Psoas muscle (tissue), 8 donors: ENCODE results near the gene CLASP1. TPM values are rescaled to one million over a fixed set of nuclear protein-coding genes. Genes with fewer than 3 reads are reported as not detected.

Source experiments
- ATAC-seq, 4 donors: fragments of 200-7000 bp; cut with Tn5 transposase; one replicate each; pipeline ENCODE4 v1.9.1; 2020; ENCODE audit warnings: moderate library complexity in 3 of 4, mild to moderate bottlenecking in 2 of 4
- DNase-seq, 2 donors: peaks; one replicate each; pipeline ENCODE4 v3.0.0-alpha.2; 2020
- H3K27ac ChIP-seq: fragments of 200-600 bp; one replicate; pipeline ENCODE4 v1.8.0; 2022
- H3K27me3 ChIP-seq, 3 donors: fragments of 200-600 bp in 1 of 3; one replicate each; pipeline versions ENCODE4 v1.6.1 to v1.8.0; 2013 to 2022; ENCODE audit warnings: low read length in 2 of 3, mild to moderate bottlenecking in 2 of 3, moderate library complexity in 1 of 3; ENCODE audit not compliant: insufficient read depth in 3 of 3
- H3K36me3 ChIP-seq, 2 donors: fragments of 200-600 bp in 1 of 2; one replicate each; pipeline versions ENCODE4 v1.6.1 to v1.8.0; 2013 to 2022; ENCODE audit warnings: low read depth in 1 of 2, mild to moderate bottlenecking in 1 of 2, moderate library complexity in 1 of 2; ENCODE audit not compliant: insufficient read depth in 1 of 2
- H3K4me1 ChIP-seq: fragments of 200-600 bp; one replicate; pipeline ENCODE4 v1.8.0; 2022
- H3K4me3 ChIP-seq: fragments of 200-600 bp; one replicate; pipeline ENCODE4 v1.8.0; 2022; ENCODE audit warnings: mild to moderate bottlenecking
- H3K9me3 ChIP-seq: fragments of 200-600 bp; one replicate; pipeline ENCODE4 v1.8.0; 2022
- WGBS, 3 donors: extraction: QIAGEN DNeasy Blood & Tissue Kit; methylation state at CpG; one replicate each; pipeline versions ENCODE4 v1.1.6 to v1.1.7; 2013; 5-methylcytosine and 5-hydroxymethylcytosine counted together
- intact Hi-C, 2 donors: fragments of 100-400 bp; cut with DNase I; formaldehyde crosslinking; loops; one replicate each; pipeline versions ENCODE4 v1.11.0 to v1.14.2; 2022
- polyA plus RNA-seq, 3 donors: library from polyadenylated mRNA; stranded (reverse); fragments of 200-250 nt; gene quantifications; one replicate each; pipeline ENCODE4 v1.2.3, GENCODE V29; 2013
- total RNA-seq, 4 donors: library from RNA; stranded (reverse); fragmentation: NEBNext Ultra II Directional in 2 of 4; extraction: Animal tissue kit (Norgen Biotek cat#: 25700) in 2 of 4; gene quantifications; one replicate each; pipeline versions ENCODE4 v1.2.1 to v1.2.4, GENCODE V29; 2021 to 2023
- TF ChIP-seq, protein P1 (sequence below): fragments of 200-600 bp; IDR thresholded peaks from one replicate; pipeline ENCODE4 v1.8.0; 2022; ENCODE audit warnings: antibody characterized with exemption
- donor health status: healthy with polysubstance abuse.
- donor health status: DM: no; HTN: no; CAD: no; lungs with moderate emphysema.
- donor health status: Bipolar disorder and iron deficiency.
- donor health status: healthy.
- donor health status: DM: yes; HTN: yes; CAD: no.
- donor health status: DM: no; HTN: no; CAD: no.
- donor health status: DM: no; HTN: no; CAD: no.
- donor health status: DM: yes; HTN: yes; CAD: no.

CLASP1 gene
- total and polyA plus RNA-seq, 7 donors = 11.6 to 60.7 (median 38.8) TPM

DNA sequence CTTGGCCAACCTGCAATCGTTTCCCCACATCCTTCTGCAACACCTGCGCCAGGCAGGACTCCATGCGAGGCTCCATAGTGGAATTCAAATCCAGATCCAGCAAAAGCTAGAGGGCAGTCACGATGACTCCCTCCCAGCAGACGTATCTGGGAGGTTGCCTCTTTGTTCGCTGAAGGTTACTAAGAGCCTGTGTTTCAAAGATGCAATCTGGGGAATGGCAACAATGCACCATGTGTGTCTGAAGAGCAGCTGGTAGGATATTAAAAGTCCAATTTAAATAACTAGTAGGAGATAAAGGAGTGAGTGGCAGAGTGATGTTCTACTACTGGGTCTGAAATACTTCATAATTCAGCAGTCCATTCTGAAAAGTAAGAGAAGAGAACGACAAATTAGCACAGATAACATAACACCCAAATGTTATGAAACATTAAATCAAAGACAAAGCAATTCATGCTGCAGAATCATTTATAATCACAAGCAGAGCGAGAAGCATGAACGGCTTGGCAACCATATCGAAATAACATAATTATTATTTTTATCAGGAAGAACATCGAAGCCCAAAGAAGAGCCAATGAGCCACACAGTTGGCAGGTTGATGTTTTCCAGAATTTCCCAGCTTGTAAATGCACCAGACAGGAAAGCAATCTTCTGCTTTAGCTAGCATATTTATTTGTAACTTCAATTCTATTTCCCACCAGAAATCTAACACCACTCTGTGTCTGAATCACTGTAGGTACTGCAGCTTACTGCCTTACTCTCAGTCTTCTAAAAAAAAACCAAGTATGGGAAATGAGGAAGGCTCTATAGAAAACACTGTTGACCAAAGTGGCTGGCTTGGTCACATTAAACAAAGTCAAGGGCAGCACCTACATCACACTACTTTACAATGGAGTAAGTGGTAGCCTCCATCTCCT lies 43.2 kb downstream of the CLASP1 start:
- Histone ChIP-seq H3K4me3 (no peak overlapping the region), H3K27ac (peak overlapping the region; percentile 61), H3K4me1 (peaks cover 43% of the 10 kb centered on the region), H3K9me3 (no peaks in the 10 kb centered on the region), H3K36me3 (peaks cover 0 to 6% of the 10 kb centered on the region in 2 donors), H3K27me3 (no peaks in the 10 kb centered on the region)
- TF ChIP-seq, protein P1, sequence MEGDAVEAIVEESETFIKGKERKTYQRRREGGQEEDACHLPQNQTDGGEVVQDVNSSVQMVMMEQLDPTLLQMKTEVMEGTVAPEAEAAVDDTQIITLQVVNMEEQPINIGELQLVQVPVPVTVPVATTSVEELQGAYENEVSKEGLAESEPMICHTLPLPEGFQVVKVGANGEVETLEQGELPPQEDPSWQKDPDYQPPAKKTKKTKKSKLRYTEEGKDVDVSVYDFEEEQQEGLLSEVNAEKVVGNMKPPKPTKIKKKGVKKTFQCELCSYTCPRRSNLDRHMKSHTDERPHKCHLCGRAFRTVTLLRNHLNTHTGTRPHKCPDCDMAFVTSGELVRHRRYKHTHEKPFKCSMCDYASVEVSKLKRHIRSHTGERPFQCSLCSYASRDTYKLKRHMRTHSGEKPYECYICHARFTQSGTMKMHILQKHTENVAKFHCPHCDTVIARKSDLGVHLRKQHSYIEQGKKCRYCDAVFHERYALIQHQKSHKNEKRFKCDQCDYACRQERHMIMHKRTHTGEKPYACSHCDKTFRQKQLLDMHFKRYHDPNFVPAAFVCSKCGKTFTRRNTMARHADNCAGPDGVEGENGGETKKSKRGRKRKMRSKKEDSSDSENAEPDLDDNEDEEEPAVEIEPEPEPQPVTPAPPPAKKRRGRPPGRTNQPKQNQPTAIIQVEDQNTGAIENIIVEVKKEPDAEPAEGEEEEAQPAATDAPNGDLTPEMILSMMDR = no peak
- DNase-seq = no peak
- peak; percentile 63 to 82 (median 72) for ATAC-seq
- intact Hi-C loops = loop anchor here in 1 of 2 donors (5.0 kb wide), 1 partner anchor 36 kb away; no protein-coding TSS in a partner anchor
- 28 to 43% (median 33%) methylated on average over 11 of the region's 11 CpGs for WGBS, 3 donors

DNA sequence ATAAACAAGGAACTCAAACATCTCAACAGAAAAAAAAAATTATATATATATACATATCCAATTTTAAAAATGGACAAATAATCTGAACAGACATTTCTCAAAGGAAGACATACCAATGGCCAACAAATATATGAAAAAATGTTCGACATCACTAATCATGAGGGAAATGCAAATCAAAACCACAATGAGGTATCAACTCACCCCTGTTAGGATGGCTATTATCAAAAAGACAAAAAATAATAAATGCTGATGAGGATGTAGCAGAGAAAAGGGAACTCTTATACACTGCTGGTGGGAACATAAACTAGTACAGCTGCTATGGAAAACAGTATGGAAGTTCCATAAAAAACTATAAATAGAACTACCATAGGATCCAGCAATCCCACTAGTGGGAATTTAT lies 46.1 kb downstream of the CLASP1 start:
- Histone ChIP-seq H3K27me3 (no peaks in the 10 kb centered on the region), H3K9me3 (no peaks in the 10 kb centered on the region), H3K4me3 (no peak overlapping the region), H3K27ac (no peak overlapping the region), H3K36me3 (peaks cover 0 to 6% of the 10 kb centered on the region in 2 donors), H3K4me1 (peaks cover 46% of the 10 kb centered on the region)
- DNase-seq (no peak), ATAC-seq (no peak)
- 91 to 100% (median 91%) methylated on average over 1 of the region's 1 CpG for WGBS, 3 donors
- intact Hi-C loops = no loop called here
- TF ChIP-seq, protein P1 = no peak

DNA sequence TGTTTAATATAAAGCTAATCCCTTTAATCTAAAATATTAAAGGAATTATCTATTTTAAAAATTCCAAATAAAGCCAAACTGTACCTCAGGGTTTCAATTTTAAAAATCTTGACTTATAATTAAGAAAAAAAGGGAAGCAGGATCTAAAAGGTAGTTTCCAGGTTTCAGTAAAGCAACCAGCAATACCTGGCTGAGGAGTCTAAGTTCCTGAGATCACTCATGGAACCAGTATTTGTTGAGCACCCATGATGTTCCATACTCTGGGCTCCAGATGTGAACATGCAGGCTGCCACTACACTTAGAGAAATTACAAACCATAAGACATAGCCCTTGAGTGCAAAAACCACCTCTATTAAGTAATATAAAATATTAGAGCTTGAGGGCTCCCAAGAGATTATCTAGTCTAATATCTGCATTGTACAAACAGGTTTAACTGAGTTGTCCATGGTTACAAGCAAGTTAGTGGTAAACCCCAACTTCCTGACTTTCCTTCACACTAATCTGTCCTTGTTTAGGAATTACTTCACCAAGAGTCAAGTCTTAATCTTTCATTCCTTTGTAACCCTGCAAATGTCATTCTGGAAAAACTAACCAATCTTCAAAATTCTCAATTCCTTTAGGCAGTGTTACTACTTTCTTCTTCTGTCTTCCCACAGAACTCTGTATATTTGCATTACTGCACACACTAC lies 49.2 kb downstream of the CLASP1 start:
- Histone ChIP-seq H3K4me3 (no peak overlapping the region), H3K27me3 (no peaks in the 10 kb centered on the region), H3K36me3 (peaks cover 0 to 3% of the 10 kb centered on the region in 2 donors), H3K27ac (peak overlapping the region; percentile 30), H3K4me1 (peaks cover 64% of the 10 kb centered on the region), H3K9me3 (no peaks in the 10 kb centered on the region)
- ATAC-seq = no peak
- no peak for DNase-seq
- intact Hi-C loops = loop anchor here in 1 of 2 donors (5.0 kb wide), 2 partner anchors 47 to 117 kb away; partner anchors contain the start of gene CLASP1
- TF ChIP-seq, protein P1 = no peak

DNA sequence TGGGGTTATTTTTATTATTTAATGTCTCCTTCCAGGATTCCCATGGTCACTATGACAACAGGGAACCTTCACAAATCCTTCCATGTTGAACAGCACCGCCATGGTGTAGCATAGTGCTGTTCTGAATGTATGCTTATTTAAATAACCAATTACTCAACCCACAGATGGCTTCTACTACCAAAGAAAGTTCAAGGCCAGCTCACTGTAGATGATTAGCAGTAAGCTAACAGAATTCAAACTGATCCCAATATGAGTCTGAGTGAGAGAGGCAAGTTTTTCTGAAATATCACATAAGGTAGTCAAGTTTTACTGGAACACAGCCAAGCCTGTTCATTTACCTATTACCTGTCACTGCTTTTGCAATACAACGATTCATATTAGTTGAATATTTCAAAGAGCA lies 51.2 kb downstream of the CLASP1 start:
- Histone ChIP-seq H3K9me3 (no peaks in the 10 kb centered on the region), H3K4me1 (peaks cover 70% of the 10 kb centered on the region), H3K4me3 (no peak overlapping the region), H3K27me3 (no peaks in the 10 kb centered on the region), H3K27ac (peak overlapping the region; percentile 82), H3K36me3 (no peaks in the 10 kb centered on the region)
- DNase-seq = no peak
- no peak for ATAC-seq
- intact Hi-C loops = loop anchor here in 1 of 2 donors (5.0 kb wide), 2 partner anchors 49 to 119 kb away; partner anchors contain the start of gene CLASP1
- WGBS, 3 donors = 79 to 91% (median 80%) methylated on average over 2 of the region's 2 CpGs
- TF ChIP-seq, protein P1 = no peak
